HepG2 (cell line): ENCODE measurements around the gene GALNT18. TPM values are rescaled to one million over a fixed set of nuclear protein-coding genes. Genes with fewer than 3 reads are reported as not detected.

Source experiments
- ATAC-seq: fragments of 200-7000 bp; cut with Tn5 transposase; 3 replicates; pipeline ENCODE4 v1.9.1; 2020; ENCODE audit warnings: mild to moderate bottlenecking, moderate library complexity
- BruUV-seq: library from RNA; stranded (reverse); fragments of 400-500 nt; replicated peaks from 2 replicates; lab custom pipeline; 2021; lab: Mats Ljungman, UMichigan
- CTCF ChIA-PET: fragments of 300-600 bp; formaldehyde crosslinking; extraction: SDS; loops from one replicate; lab custom pipeline; 2021; ENCODE audit warnings: low total read pairs, inconsistent platforms, low intra/inter-chr PET ratio; lab: Yijun Ruan, JAX
- POLR2A ChIA-PET: fragments of 350-600 bp; sonication (Branson Sonifier 250); formaldehyde crosslinking; loops from one replicate; lab custom pipeline; 2020; ENCODE audit warnings: antibody characterized with exemption, inconsistent platforms; lab: Yijun Ruan, JAX
- DNase-seq: peaks from one replicate; pipeline ENCODE4 v3.0.0-alpha.2; 2015; ENCODE audit warnings: low spot score
- FAIRE-seq: peaks from 3 replicates; lab custom pipeline; 2011; peaks lifted over from hg19 to GRCh38; lab: Jason Lieb, UNC
- H2AFZ ChIP-seq: one replicate; pipeline ENCODE4 v1.6.1; 2011; ENCODE audit warnings: low read length, inconsistent platforms
- H3K27ac ChIP-seq: fragments of 300-600 bp; 3 replicates; pipeline ENCODE4 v1.8.0; 2011; ENCODE audit warnings: mixed run types, mild to moderate bottlenecking, mixed read lengths, low read length, inconsistent platforms; ENCODE audit not compliant: insufficient read depth; ENCODE audit errors: extremely low read length
- H3K27me3 ChIP-seq, 2 experiments: fragments of 200-600 bp in 1 of 2; 2 replicates in 1 of 2; 3 replicates in 1 of 2; pipeline versions ENCODE4 v1.6.0 to v1.8.0; 2011; ENCODE audit warnings: low read length in 2 of 2, mild to moderate bottlenecking in 2 of 2, moderate library complexity in 2 of 2, inconsistent platforms in 1 of 2; ENCODE audit not compliant: insufficient read depth in 2 of 2, control insufficient read depth in 1 of 2
- H3K36me3 ChIP-seq, 2 experiments: fragments of 200-600 bp in 1 of 2; replicated peaks in 1 of 2; 2 replicates in 1 of 2; 3 replicates in 1 of 2; pipeline versions ENCODE4 v1.5.1 to v1.8.0; 2011; ENCODE audit warnings: low read length in 2 of 2, inconsistent platforms in 1 of 2; ENCODE audit not compliant: insufficient read depth in 2 of 2, control insufficient read depth in 1 of 2
- H3K4me1 ChIP-seq: 2 replicates; pipeline ENCODE4 v1.5.1; 2012; ENCODE audit warnings: low read length, inconsistent platforms; ENCODE audit not compliant: insufficient read depth
- H3K4me2 ChIP-seq: 2 replicates; pipeline ENCODE4 v1.6.0; 2011; ENCODE audit warnings: low read depth, low read length, inconsistent platforms
- H3K4me3 ChIP-seq, 3 experiments: fragments of 200-600 bp in 1 of 3; sonication (generic), shearing (Covaris generic) in 1 of 3; replicated peaks in 1 of 3; 2 replicates each; pipeline ENCODE4 v1.5.1; 2011 to 2016; ENCODE audit warnings: low read length in 3 of 3, inconsistent platforms in 2 of 3, low read depth in 2 of 3, mild to moderate bottlenecking in 2 of 3, control low read depth in 1 of 3, mixed read lengths in 1 of 3; ENCODE audit not compliant: insufficient read depth in 1 of 3
- H3K79me2 ChIP-seq: one replicate; pipeline ENCODE4 v1.6.1; 2011; ENCODE audit warnings: low read length, inconsistent platforms; ENCODE audit not compliant: insufficient read depth
- H3K9ac ChIP-seq: 2 replicates; pipeline ENCODE4 v1.6.0; 2011; ENCODE audit warnings: mild to moderate bottlenecking, low read depth, low read length, inconsistent platforms; ENCODE audit not compliant: insufficient read depth
- H3K9me3 ChIP-seq: 2 replicates; pipeline ENCODE4 v1.5.1; 2012; ENCODE audit warnings: mild to moderate bottlenecking, low read length
- H4K20me1 ChIP-seq: 2 replicates; pipeline ENCODE4 v1.6.0; 2011; ENCODE audit warnings: inconsistent platforms, mild to moderate bottlenecking, low read length, moderate library complexity; ENCODE audit not compliant: insufficient read depth
- ATF3 ChIP-seq: sonication (generic); formaldehyde crosslinking; IDR thresholded peaks from 2 replicates; pipeline ENCODE4 v1.4.0; 2020; ENCODE audit warnings: missing genetic modification reagents
- E2F5 ChIP-seq: sonication (generic); formaldehyde crosslinking; conservative IDR thresholded peaks from 2 replicates; pipeline ENCODE4 v1.4.0; 2020; ENCODE audit warnings: missing genetic modification reagents
- EED ChIP-seq: sonication (generic); formaldehyde crosslinking; IDR thresholded peaks from 2 replicates; pipeline ENCODE4 v1.5.0; 2020; ENCODE audit warnings: mild to moderate bottlenecking, missing genetic modification reagents
- EHMT2 ChIP-seq: fragments of 200-600 bp; sonication (generic); IDR thresholded peaks from 2 replicates; pipeline ENCODE4 v1.7.0; 2017; ENCODE audit warnings: antibody characterized with exemption, low read depth, low read length, borderline replicate concordance
- MYPOP ChIP-seq: sonication (generic); formaldehyde crosslinking; IDR thresholded peaks from 2 replicates; pipeline ENCODE4 v1.8.1; 2023; ENCODE audit warnings: mild to moderate bottlenecking, moderate library complexity, missing genetic modification reagents
- NCOA5 ChIP-seq: sonication (generic); formaldehyde crosslinking; IDR thresholded peaks from 2 replicates; pipeline ENCODE4 v1.4.0; 2020; ENCODE audit warnings: missing genetic modification reagents
- NRL ChIP-seq: sonication (generic); formaldehyde crosslinking; IDR thresholded peaks from 2 replicates; pipeline ENCODE4 v1.5.0; 2020; ENCODE audit warnings: missing genetic modification reagents, mild to moderate bottlenecking, moderate library complexity, borderline replicate concordance
- SRY ChIP-seq: sonication (generic); formaldehyde crosslinking; IDR thresholded peaks from 2 replicates; pipeline ENCODE4 v1.8.0; 2022; ENCODE audit warnings: mild to moderate bottlenecking, missing genetic modification reagents
- ZBTB44 ChIP-seq: sonication (generic); formaldehyde crosslinking; IDR thresholded peaks from 2 replicates; pipeline ENCODE4 v1.4.0; 2020; ENCODE audit warnings: missing genetic modification reagents
- ZC3H13 ChIP-seq: sonication (generic); formaldehyde crosslinking; IDR thresholded peaks from 2 replicates; pipeline ENCODE4 v1.8.1; 2023; ENCODE audit warnings: mild to moderate bottlenecking, missing genetic modification reagents, moderate library complexity
- ZFP82 ChIP-seq: sonication (generic); formaldehyde crosslinking; IDR thresholded peaks from 2 replicates; pipeline ENCODE4 v1.5.1; 2020; ENCODE audit warnings: mild to moderate bottlenecking, missing genetic modification reagents, borderline replicate concordance
- ZNF142 ChIP-seq: sonication (generic); formaldehyde crosslinking; IDR thresholded peaks from 2 replicates; pipeline ENCODE4 v1.4.0; 2020; ENCODE audit warnings: missing genetic modification reagents
- ZNF275 ChIP-seq: sonication (generic); formaldehyde crosslinking; IDR thresholded peaks from 2 replicates; pipeline ENCODE4 v1.8.0; 2022; ENCODE audit warnings: missing genetic modification reagents, mild to moderate bottlenecking, inconsistent platforms, borderline replicate concordance
- ZNF788 ChIP-seq: sonication (generic); formaldehyde crosslinking; IDR thresholded peaks from 2 replicates; pipeline ENCODE4 v1.5.0; 2020; ENCODE audit warnings: mild to moderate bottlenecking, missing genetic modification reagents, borderline replicate concordance
- WGBS: methylation state at CpG from one replicate; pipeline ENCODE4 v1.1.6; 2017; ENCODE audit warnings: low lambda C conversion rate; 5-methylcytosine and 5-hydroxymethylcytosine counted together
- in situ Hi-C: cut with HindIII; loops from 2 replicates; pipeline ENCODE4 v1.10.0; 2017; ENCODE audit warnings: low pct_unique_long_range_greater_than_20kb; ENCODE audit not compliant: extremely low pct_ligation_motif_present
- intact Hi-C: fragments of 100-400 bp; cut with micrococcal nuclease; formaldehyde crosslinking; loops from one replicate; pipeline ENCODE4 v1.10.0; 2022; ENCODE audit not compliant: unreplicated experiment
- polyA plus RNA-seq, 8 experiments: library from polyadenylated mRNA; depleted of rRNA in 3 of 8; stranded (reverse) in 7 of 8; unstranded in 1 of 8; fragments of >200 nt; fragmentation: Illumina TruSeq in 4 of 8; extraction: Trizol in 4 of 8; gene quantifications; 2 replicates each; pipeline versions ENCODE4 v1.2.1 to v1.2.3, GENCODE V29; 2011 to 2016; ENCODE audit warnings: low read depth in 4 of 8, missing spikeins in 1 of 8, mixed read lengths in 1 of 8; ENCODE audit not compliant: insufficient read depth in 1 of 8
- total RNA-seq, 5 experiments: library from RNA; depleted of rRNA; stranded (reverse); fragments of >200 nt; fragmentation: Illumina TruSeq; extraction: Trizol; gene quantifications; 2 replicates each; pipeline ENCODE4 v1.2.3, GENCODE V29; 2016; ENCODE audit warnings: low read depth in 1 of 5

The GALNT18 gene
- total and polyA plus RNA-seq, 2 of the 13 experiments (the other 11 are each of a cell fraction or from before 2014, with no cell fraction given): 0.11 TPM; not detected in 1

GRCh38 chr11:11290354-11290753, 331.5 kb downstream of the GALNT18 start:
- no peaks in the 10 kb centered on the region for H3K36me3 ChIP-seq
- no peak for TF ChIP-seq NRL (CRISPR knock-in tag)
- no peak for TF ChIP-seq ZNF275 (CRISPR knock-in tag)
- TF ChIP-seq ZFP82 (CRISPR knock-in tag): no peak
- TF ChIP-seq ZBTB44 (CRISPR knock-in tag): no peak
- no peak for TF ChIP-seq NCOA5 (CRISPR knock-in tag)
- no peak for TF ChIP-seq EHMT2
- TF ChIP-seq MYPOP (CRISPR knock-in tag): no peak
- TF ChIP-seq EED (CRISPR knock-in tag): no peak
- no peak for TF ChIP-seq E2F5 (CRISPR knock-in tag)
- TF ChIP-seq ZC3H13 (CRISPR knock-in tag): no peak
- TF ChIP-seq ZNF788 (CRISPR knock-in tag): no peak
- no peak for TF ChIP-seq ZNF142 (CRISPR knock-in tag)
- TF ChIP-seq SRY (CRISPR knock-in tag): no peak
- no peak for TF ChIP-seq ATF3 (CRISPR knock-in tag)

More at GRCh38 chr11:11290354-11290753, 331.5 kb downstream of the GALNT18 start:
- ChIA-PET POLR2A (no interaction called here), CTCF (no interaction called here)
- Histone ChIP-seq H3K9me3 (no peaks in the 10 kb centered on the region), H3K27ac (no peak overlapping the region), H3K79me2 (no peaks in the 10 kb centered on the region), H3K4me3 (no peak overlapping the region), H4K20me1 (no peaks in the 10 kb centered on the region), H3K4me1 (peaks cover 13% of the 10 kb centered on the region), H3K4me2 (no peak overlapping the region), H3K9ac (no peak overlapping the region), H2AFZ (no peak overlapping the region), H3K27me3 (peaks cover 3 to 11% of the 10 kb centered on the region in 2 experiments; a peak in 2 of 5 replicates)
- BruUV-seq: no TSS peak
- intact Hi-C loops: no loop called here
- FAIRE-seq: no peak
- no peak for DNase-seq
- in situ Hi-C loops: no loop called here
- ATAC-seq: no peak
- 40% methylated on average over 4 of the region's 4 CpGs for WGBS
